Subcutaneous abdominal adipose tissue (tissue), 5 donors: ENCODE data around the gene SURF1.
A peak's percentile ranks its signal among the peaks of the same experiment; 100 is the strongest.

Source experiments
- H3K27ac ChIP-seq: one replicate; pipeline ENCODE4 v1.7.0; 2013; ENCODE audit warnings: low read depth, mild to moderate bottlenecking, inconsistent platforms, low read length, moderate library complexity
- H3K27me3 ChIP-seq, 5 donors: one replicate each; pipeline ENCODE4 v1.7.0; 2013; ENCODE audit warnings: low read length in 5 of 5, inconsistent platforms in 1 of 5; ENCODE audit not compliant: control insufficient read depth in 5 of 5, insufficient read depth in 4 of 5
- H3K36me3 ChIP-seq, 5 donors: one replicate each; pipeline ENCODE4 v1.7.0; 2013; ENCODE audit warnings: low read length in 5 of 5; ENCODE audit not compliant: control insufficient read depth in 5 of 5, insufficient read depth in 5 of 5
- H3K4me1 ChIP-seq, 5 donors: one replicate each; pipeline ENCODE4 v1.7.0; 2013; ENCODE audit warnings: low read length in 5 of 5, mild to moderate bottlenecking in 3 of 5, moderate library complexity in 1 of 5; ENCODE audit not compliant: control insufficient read depth in 5 of 5, insufficient read depth in 5 of 5
- H3K4me3 ChIP-seq, 5 donors: one replicate each; pipeline ENCODE4 v1.7.0; 2013; ENCODE audit warnings: low read length in 5 of 5, low read depth in 1 of 5
- H3K9ac ChIP-seq, 5 donors: one replicate each; pipeline ENCODE4 v1.7.0; 2013; ENCODE audit warnings: low read length in 5 of 5, mild to moderate bottlenecking in 4 of 5, moderate library complexity in 3 of 5
- H3K9me3 ChIP-seq, 5 donors: one replicate each; pipeline ENCODE4 v1.7.0; 2013; ENCODE audit warnings: low read length in 5 of 5; ENCODE audit not compliant: control insufficient read depth in 5 of 5
- donor health status: healthy.
- donor health status: healthy.
- donor health status: healthy.
- donor health status: healthy.
- donor health status: healthy.

Gene SURF1

GRCh38 chr9:133356391-133357091 lies at the start of gene SURF1, which contains the start of gene SURF2:
SURF1 (minus strand) TSS chr9:133356487; CDS start chr9:133356453, 34 bp downstream.
SURF2 (plus strand) TSS chr9:133356550; CDS start chr9:133356593, 43 bp downstream.
- Histone ChIP-seq H3K27ac (no peak within 1 kb of the TSS), H3K27me3 (no peaks in the 10 kb centered on the region), H3K36me3 (peaks cover 0 to 65% (median 37%) of the 10 kb centered on the region in 5 donors), H3K9me3 (peaks cover 0 to 2% (median 0%) of the 10 kb centered on the region in 5 donors), H3K4me1 (peaks cover 2 to 54% (median 37%) of the 10 kb centered on the region in 5 donors), H3K9ac (peak within 1 kb of the TSS in 4 of 5 donors; percentile 79 to 87 (median 84)), H3K4me3 (peak within 1 kb of the TSS; percentile 72 to 88 (median 78))

GRCh38 chr9:133405508-133406438 lies 49.5 kb upstream of the SURF1 start:
- Histone ChIP-seq H3K9me3 (no peaks in the 10 kb centered on the region), H3K9ac (no peak overlapping the region), H3K4me3 (no peak overlapping the region), H3K27me3 (no peaks in the 10 kb centered on the region), H3K36me3 (peaks cover 0 to 74% (median 56%) of the 10 kb centered on the region in 5 donors), H3K4me1 (peaks cover 0 to 17% (median 10%) of the 10 kb centered on the region in 5 donors), H3K27ac (no peak overlapping the region)

GRCh38 chr9:133404454-133405002 lies 48.2 kb upstream of the SURF1 start:
- H3K27me3 ChIP-seq: no peaks in the 10 kb centered on the region
- no peak overlapping the region for H3K4me3 ChIP-seq
- H3K9me3 ChIP-seq: no peaks in the 10 kb centered on the region
- peaks cover 0 to 65% (median 44%) of the 10 kb centered on the region in 5 donors for H3K36me3 ChIP-seq
- H3K9ac ChIP-seq: no peak overlapping the region
- no peak overlapping the region for H3K27ac ChIP-seq
- peaks cover 0 to 17% (median 10%) of the 10 kb centered on the region in 5 donors for H3K4me1 ChIP-seq

- H3K27me3 ChIP-seq: no peaks in the 10 kb centered on the region
- H3K4me1 ChIP-seq: peaks cover 0 to 17% (median 10%) of the 10 kb centered on the region in 5 donors
- H3K9ac ChIP-seq: no peak overlapping the region
- no peaks in the 10 kb centered on the region for H3K9me3 ChIP-seq
- H3K27ac ChIP-seq: no peak overlapping the region
- H3K36me3 ChIP-seq: peaks cover 0 to 59% (median 39%) of the 10 kb centered on the region in 5 donors
- no peak overlapping the region for H3K4me3 ChIP-seq
Measured at GRCh38 chr9:133403766-133404453, 47.6 kb upstream of the SURF1 start.

GRCh38 chr9:133402689-133403088 lies 46.4 kb upstream of the SURF1 start:
- Histone ChIP-seq H3K9me3 (no peaks in the 10 kb centered on the region), H3K4me3 (no peak overlapping the region), H3K4me1 (peaks cover 0 to 17% (median 10%) of the 10 kb centered on the region in 5 donors), H3K9ac (peak overlapping the region in 1 of 5 donors; percentile 36), H3K27ac (no peak overlapping the region), H3K36me3 (peaks cover 0 to 48% (median 30%) of the 10 kb centered on the region in 5 donors), H3K27me3 (peaks cover 0 to 1% (median 0%) of the 10 kb centered on the region in 5 donors)

GRCh38 chr9:133401588-133401987 lies 45.3 kb upstream of the SURF1 start:
- no peak overlapping the region for H3K9ac ChIP-seq
- H3K9me3 ChIP-seq: no peaks in the 10 kb centered on the region
- H3K36me3 ChIP-seq: peaks cover 0 to 37% (median 20%) of the 10 kb centered on the region in 5 donors
- no peak overlapping the region for H3K4me3 ChIP-seq
- H3K27me3 ChIP-seq: peaks cover 0 to 9% (median 7%) of the 10 kb centered on the region in 5 donors
- peaks cover 0 to 20% (median 10%) of the 10 kb centered on the region in 5 donors for H3K4me1 ChIP-seq
- no peak overlapping the region for H3K27ac ChIP-seq

GRCh38 chr9:133400292-133400691 lies 44.0 kb upstream of the SURF1 start:
- H3K4me1 ChIP-seq: peaks cover 0 to 20% (median 7%) of the 10 kb centered on the region in 5 donors
- no peak overlapping the region for H3K4me3 ChIP-seq
- peaks cover 0 to 24% (median 8%) of the 10 kb centered on the region in 5 donors for H3K36me3 ChIP-seq
- H3K27me3 ChIP-seq: peaks cover 2 to 13% (median 7%) of the 10 kb centered on the region in 5 donors
- H3K9me3 ChIP-seq: no peaks in the 10 kb centered on the region
- peak overlapping the region in 1 of 5 donors; percentile 22 for H3K9ac ChIP-seq
- H3K27ac ChIP-seq: no peak overlapping the region

GRCh38 chr9:133397895-133398294 lies 41.6 kb upstream of the SURF1 start:
- H3K27ac ChIP-seq: no peak overlapping the region
- H3K9ac ChIP-seq: peak overlapping the region in 1 of 5 donors; percentile 5
- H3K9me3 ChIP-seq: no peaks in the 10 kb centered on the region

GRCh38 chr9:133397370-133397769 lies 41.1 kb upstream of the SURF1 start:
- Histone ChIP-seq H3K36me3 (peaks cover 0 to 9% (median 0%) of the 10 kb centered on the region in 5 donors), H3K27me3 (peaks cover 18 to 30% (median 26%) of the 10 kb centered on the region in 5 donors), H3K9ac (no peak overlapping the region), H3K27ac (no peak overlapping the region), H3K4me3 (no peak overlapping the region), H3K4me1 (peaks cover 0 to 4% (median 0%) of the 10 kb centered on the region in 5 donors), H3K9me3 (no peaks in the 10 kb centered on the region)

More at GRCh38 chr9:133397895-133398294, 41.6 kb upstream of the SURF1 start:
- H3K36me3 ChIP-seq: peaks cover 0 to 13% (median 0%) of the 10 kb centered on the region in 5 donors
- H3K4me3 ChIP-seq: no peak overlapping the region
- peaks cover 0 to 8% (median 0%) of the 10 kb centered on the region in 5 donors for H3K4me1 ChIP-seq
- peaks cover 18 to 30% (median 26%) of the 10 kb centered on the region in 5 donors for H3K27me3 ChIP-seq
